GM20000 (cell line): ENCODE results near the gene RFXANK.
A peak's percentile ranks its signal among the peaks of the same experiment; 100 is the strongest.

Experiments used
- DNase-seq: peaks from one replicate; pipeline ENCODE4 v3.0.0; 2012; ENCODE audit warnings: low spot score
- CTCF ChIP-seq: IDR thresholded peaks from 2 replicates; pipeline ENCODE4 v1.5.1; 2012; ENCODE audit warnings: mild to moderate bottlenecking, control low read depth; ENCODE audit errors: extremely low read depth, missing control alignments

RFXANK gene

GRCh38 chr19:19204181-19204580, 12.1 kb downstream of the RFXANK start:
- DNase-seq: no peak

GRCh38 chr19:19205416-19206410, 13.7 kb downstream of the RFXANK start:
- TF ChIP-seq CTCF: no peak
- DNase-seq: no peak

More at GRCh38 chr19:19204181-19204580, 12.1 kb downstream of the RFXANK start:
- TF ChIP-seq CTCF: no peak

- DNase-seq: no peak
- TF ChIP-seq CTCF: no peak
Observed at GRCh38 chr19:19206938-19207337, 14.9 kb downstream of the RFXANK start.

GRCh38 chr19:19207637-19208572, 15.8 kb downstream of the RFXANK start:
- TF ChIP-seq CTCF: no peak
- DNase-seq: no peak

- TF ChIP-seq CTCF: no peak
- DNase-seq: peak; percentile 13
Observed at GRCh38 chr19:19209372-19209771, 17.3 kb downstream of the RFXANK start.

GRCh38 chr19:19211499-19212420, 19.7 kb downstream of the RFXANK start, which contains the start of gene NCAN:
TSS of gene NCAN (plus strand) at chr19:19211958. CDS start at chr19:19216954, 4,996 bp downstream.
- peak; percentile 13 for DNase-seq
- no peak for TF ChIP-seq CTCF
